GM19372 (cell line): Measurements from ENCODE around the gene GTF3C4.

ENCODE experiments used
- ATAC-seq: cut with Tn5 transposase; IDR thresholded peaks from one replicate; pipeline ENCODE4 v1.9.1; 2021; ENCODE audit warnings: mild to moderate bottlenecking, low read depth, moderate library complexity; ENCODE audit not compliant: unreplicated experiment

GTF3C4 gene

DNA sequence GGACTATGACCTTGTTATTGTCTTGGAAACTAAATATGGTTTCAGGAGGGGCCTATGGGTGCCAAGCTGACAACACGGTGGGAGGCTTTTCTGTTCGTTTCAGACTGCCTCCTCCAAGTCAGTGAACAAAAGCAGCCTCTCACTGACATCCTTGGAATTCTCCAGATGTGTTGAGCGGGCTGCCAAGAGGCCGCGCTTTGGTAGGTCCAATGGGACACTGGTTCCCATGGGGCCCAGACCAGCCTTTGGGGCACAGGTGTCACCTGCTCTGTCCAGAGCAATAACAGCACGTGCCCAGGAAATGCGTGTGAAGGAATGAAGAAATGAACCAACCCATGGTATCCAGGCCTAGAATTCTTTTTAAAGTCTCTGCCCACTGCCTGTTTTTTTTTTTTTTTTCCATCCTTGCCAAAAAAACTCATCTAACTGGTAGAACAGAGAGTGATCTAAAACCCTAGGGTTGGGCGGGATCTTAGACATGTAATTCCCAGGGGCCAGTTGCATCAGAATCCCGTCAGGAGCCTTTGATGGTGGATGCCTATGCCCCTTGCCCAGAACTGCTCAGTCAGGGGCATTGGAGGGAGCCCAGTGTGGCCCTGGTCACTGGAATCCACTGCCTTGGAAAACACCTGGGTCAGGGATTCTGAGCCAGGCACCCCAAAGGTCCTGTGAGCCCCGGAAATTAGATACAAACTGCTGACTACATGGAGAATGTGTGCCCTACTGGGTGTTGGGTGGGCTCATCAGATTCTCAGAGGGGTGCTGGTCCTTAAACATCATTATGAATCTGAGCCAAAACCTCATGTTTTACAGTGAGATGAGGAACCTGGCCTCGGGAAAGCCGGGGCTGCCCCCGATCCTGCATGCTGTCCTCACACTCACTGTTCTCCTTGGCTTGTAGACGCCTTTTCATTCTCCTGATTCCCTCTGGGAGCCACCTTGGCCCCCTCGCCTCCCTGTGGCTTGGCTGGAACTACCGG lies 60.1 kb downstream of the GTF3C4 start:
- ATAC-seq, result no peak

DNA sequence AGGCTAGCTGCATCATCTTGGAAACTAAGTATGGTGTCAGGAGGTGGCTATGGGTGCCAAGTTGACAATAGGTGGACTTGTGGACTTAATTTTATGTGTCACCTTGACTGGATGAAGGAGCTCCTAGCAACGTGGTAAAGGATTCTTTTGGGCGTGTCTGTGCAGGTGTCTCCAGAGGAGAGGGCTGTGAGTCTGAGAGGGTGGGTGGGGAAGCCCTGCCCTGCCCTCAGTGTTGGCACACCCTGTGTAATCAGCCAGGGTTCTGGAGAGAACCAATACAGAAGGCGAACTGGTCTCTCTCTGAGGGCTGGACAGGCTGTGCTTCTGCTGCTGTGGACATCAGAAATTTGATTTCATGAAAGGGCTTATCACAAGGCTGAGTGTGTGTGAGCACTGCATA lies 61.0 kb downstream of the GTF3C4 start:
- no peak for ATAC-seq

DNA sequence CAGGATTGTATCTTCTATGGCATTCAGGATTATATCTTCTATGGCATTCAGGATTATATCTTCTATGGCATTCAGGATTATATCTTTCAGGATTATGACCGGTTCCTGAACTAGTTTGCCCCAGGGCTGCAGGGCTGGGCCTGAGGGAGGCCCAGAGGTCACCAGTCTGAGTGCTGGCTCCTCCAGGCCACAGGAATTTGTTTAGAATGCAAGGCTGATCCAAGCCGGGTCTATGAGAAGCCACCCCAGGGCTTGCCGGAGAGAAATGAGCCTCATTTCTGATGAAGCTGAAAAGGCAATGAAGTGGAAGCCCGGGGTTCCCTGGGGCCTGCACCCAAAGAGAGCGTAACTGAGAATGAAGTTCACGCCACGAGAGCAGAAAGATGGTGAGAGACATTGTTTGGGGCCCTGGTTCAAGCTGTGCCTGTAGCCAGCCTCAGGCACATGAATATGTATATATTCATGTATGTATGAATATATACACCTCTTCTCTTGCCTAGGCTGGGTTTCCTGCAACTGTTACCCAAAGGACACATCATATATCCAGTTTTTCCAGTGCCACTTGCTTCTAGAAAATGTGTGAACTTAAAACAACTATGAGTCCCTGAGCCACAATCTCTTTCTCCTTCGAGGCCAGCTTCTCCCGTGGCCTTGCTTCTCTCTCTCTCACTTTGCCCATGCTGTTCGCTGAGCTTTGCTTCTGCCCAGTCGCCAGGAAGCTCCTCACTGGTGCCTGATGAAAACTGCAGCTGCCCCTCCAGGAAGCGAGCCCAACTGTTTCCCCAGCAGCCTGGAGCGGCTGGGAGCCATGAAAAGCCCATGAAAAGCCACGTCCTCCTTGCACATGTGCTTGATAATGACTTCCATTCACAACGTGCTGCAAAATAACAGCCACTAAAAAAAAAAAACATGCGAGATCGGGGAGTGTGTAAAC lies 62.3 kb downstream of the GTF3C4 start:
- no peak for ATAC-seq

DNA sequence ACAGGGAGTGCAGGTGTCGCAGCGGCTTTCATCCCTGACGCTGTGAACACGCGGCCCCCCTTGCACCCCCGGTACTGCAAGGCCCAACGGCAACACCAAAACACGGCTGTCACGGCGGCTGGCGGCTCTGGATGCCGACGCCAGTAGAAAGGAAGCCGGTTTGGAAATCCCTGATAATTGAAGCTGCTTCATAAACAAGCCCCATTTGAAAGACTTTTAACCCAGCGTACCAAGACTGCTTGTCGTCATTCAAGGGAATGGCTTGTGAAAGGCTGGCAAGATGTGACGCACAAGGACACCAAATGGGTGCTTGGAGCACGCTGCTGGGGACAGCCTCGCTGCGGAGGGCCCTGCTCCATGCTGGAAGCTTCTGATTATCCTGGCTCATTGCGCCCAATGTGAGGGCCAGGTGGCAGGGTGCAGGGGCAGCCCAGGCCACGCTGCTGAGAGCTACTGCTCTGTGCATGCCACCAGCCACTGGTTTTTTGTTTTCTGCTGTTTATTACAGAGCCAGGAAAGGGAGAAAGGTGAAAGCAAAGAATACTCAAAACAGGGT lies 63.1 kb downstream of the GTF3C4 start:
- ATAC-seq, result no peak

DNA sequence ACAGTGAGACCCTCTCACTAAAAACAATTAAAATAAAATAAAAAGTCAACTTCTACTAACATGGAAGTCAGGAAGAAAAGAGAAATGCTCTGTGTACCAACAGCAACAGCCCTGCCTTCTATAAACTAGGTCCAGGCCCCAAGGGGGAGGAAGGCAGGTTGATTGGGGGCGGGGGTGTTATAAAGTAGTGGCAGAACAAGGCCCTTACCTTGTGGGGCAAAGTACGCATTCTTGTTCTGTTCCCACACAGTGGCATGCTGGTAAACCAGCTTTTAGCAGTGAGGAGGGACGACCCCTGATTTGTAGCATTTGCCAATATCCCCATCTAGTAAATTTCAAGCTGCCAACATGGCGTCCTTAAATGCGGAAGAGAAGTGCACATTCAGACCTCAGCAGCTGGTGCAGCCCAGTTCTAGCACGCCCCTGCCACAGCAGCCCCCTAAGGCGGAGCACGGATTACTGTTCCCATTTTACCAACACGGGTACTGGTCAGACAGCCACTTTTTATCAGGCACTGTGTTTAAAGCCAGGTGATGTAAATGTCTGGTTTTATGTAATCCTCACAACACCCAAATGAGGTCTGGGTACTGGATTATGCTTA lies 69.5 kb downstream of the GTF3C4 start:
- ATAC-seq, result no peak

DNA sequence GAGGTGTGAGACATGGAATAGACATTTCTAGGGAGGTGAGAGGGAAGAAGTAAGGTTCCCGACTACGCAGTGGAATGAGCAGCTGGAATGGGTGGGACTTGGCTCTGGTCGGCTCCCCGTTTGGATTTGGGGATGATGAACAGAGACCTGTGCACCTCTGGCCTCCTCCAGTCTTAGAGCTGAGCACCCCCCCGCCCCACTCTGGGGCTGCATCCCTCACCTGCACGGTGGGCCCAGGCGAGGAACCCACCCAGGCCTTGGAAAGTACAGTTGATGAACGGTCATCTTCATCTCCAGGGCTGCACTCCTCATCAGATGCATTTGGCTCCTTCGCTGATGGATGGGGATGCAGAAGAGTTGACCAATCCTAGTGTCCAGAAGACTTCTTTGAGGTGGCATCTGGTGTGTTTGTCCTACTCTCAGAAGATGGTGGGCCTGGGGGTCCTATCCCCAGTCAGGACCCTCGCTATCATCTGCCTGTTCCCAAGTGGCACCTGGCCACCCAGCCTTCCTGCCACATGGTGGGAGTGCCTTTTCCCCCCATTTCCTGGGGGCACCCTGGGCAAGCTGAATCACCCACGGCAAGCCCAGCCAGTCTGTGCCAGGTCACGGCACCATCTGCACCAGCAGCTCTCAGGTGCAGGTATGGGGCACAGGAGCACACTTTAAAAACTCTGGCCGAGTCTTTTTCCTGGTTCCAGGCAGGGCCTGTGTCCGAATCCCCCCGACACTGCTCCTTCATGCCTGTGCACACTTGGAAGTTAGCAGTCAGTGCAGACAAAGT lies 70.5 kb downstream of the GTF3C4 start:
- ATAC-seq, result no peak

DNA sequence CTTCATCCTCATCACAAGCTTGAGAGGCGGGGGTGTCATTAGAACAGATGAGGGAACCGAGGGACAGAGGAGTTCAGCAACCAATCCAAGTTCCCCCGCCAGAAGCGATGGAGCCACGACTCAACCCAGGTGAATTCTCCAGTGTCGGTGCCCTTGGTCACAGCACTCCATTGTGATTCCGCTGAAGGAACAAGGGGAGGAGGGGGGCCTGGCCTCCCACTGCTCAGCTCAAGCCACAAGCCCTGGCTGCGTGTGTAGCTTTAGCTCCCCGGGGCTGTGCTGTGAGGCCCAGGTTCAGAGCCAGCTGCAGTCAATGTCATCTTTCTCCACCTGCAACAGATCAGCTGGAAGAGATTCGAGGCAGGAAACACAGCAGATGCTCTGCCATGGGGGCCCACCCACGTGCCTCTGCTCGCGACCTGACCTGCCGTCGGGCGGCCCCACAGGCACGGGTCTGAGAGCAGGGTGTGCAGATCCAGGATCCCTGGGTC lies 72.6 kb downstream of the GTF3C4 start:
- ATAC-seq, result no peak

DNA sequence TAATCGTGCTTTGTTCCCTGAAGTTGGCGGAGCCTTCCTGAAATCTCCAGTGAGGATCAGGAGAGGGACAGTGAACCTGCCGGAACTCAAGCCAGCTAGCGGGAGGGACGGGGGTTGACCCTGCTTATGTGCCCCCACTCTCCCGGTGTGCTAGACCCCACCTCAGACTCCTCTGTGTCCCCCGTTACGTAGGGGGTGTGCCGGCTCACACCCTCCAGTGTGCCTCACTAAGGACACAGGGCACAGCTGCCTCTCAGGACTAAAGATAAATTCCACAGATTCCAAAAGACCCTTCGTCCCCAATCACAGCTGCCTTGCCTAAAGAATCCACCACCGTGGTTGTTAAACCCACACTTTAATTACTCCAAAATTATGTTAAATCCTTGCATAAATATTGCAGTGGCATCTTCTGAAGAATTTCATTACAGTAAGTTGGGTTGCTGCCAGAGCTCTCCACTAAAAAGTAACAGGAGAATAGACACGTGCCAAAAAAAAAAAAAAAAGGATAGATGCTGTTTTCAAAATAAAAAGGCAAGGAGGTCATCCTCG lies 73.7 kb downstream of the GTF3C4 start:
- ATAC-seq, result no peak
